GM12878 (cell line): ENCODE results near the gene PGAM2. TPM values are rescaled to one million over a fixed set of nuclear protein-coding genes. Genes with fewer than 3 reads are reported as not detected.

Source experiments
- ATAC-seq: fragments of 200-7000 bp; cut with Tn5 transposase; 3 replicates; pipeline ENCODE4 v1.9.1; 2020; ENCODE audit warnings: mild to moderate bottlenecking, moderate library complexity
- BruUV-seq: library from RNA; stranded (reverse); fragments of 400-500 nt; replicated peaks from 2 replicates; lab custom pipeline; 2021; lab: Mats Ljungman, UMichigan
- CTCF ChIA-PET: fragments of 300-600 bp; sonication (Branson Sonifier 250); formaldehyde crosslinking; extraction: SDS; loops from one replicate; lab custom pipeline; 2021; ENCODE audit warnings: inconsistent platforms; lab: Yijun Ruan, JAX
- POLR2A ChIA-PET: fragments of 350-600 bp; formaldehyde crosslinking; extraction: SDS; loops from one replicate; lab custom pipeline; 2021; ENCODE audit warnings: inconsistent platforms; lab: Charles Lee
- RAD21 ChIA-PET: fragments of 300-600 bp; sonication (Branson Sonifier 250); formaldehyde crosslinking; loops from one replicate; lab custom pipeline; 2023; ENCODE audit warnings: antibody characterized with exemption; ENCODE audit not compliant: unreplicated experiment; lab: Charles Lee
- SMC1A ChIA-PET: fragments of 300-600 bp; sonication (Branson Sonifier 250); formaldehyde crosslinking; loops from one replicate; lab custom pipeline; 2023; ENCODE audit not compliant: unreplicated experiment, uncharacterized antibody; lab: Charles Lee
- DNase-seq: peaks from one replicate; pipeline ENCODE4 v3.0.0-alpha.2; 2011; ENCODE audit warnings: low read depth, low spot score
- FAIRE-seq: peaks from 3 replicates; lab custom pipeline; 2011; peaks lifted over from hg19 to GRCh38; lab: Jason Lieb, UNC
- H2AFZ ChIP-seq: 2 replicates; pipeline ENCODE4 v1.6.0; 2011; ENCODE audit warnings: low read depth, low read length, control low read depth; ENCODE audit not compliant: control insufficient read depth
- H3K27ac ChIP-seq: 2 replicates; pipeline ENCODE4 v1.5.1; 2011; ENCODE audit warnings: control low read depth; ENCODE audit not compliant: control insufficient read depth, insufficient read depth
- H3K27me3 ChIP-seq, 2 experiments: replicated peaks in 1 of 2; 2 replicates each; pipeline versions ENCODE4 v1.6.0 to v1.6.1; 2011; ENCODE audit warnings: low read length in 1 of 2; ENCODE audit not compliant: control insufficient read depth in 2 of 2, insufficient read depth in 2 of 2
- H3K36me3 ChIP-seq, 2 experiments: 2 replicates each; pipeline ENCODE4 v1.5.1; 2011; ENCODE audit warnings: low read length in 1 of 2; ENCODE audit not compliant: control insufficient read depth in 2 of 2, insufficient read depth in 2 of 2
- H3K4me1 ChIP-seq: 2 replicates; pipeline ENCODE4 v1.6.1; 2011; ENCODE audit warnings: mild to moderate bottlenecking, low read length, moderate library complexity, mixed read lengths; ENCODE audit not compliant: control insufficient read depth, insufficient read depth
- H3K4me2 ChIP-seq: 2 replicates; pipeline ENCODE4 v1.6.0; 2011; ENCODE audit warnings: control low read depth; ENCODE audit not compliant: control insufficient read depth, insufficient read depth
- H3K4me3 ChIP-seq: fragments of 200-600 bp; sonication (generic); 2 replicates; pipeline ENCODE4 v1.5.1; 2016
- H3K79me2 ChIP-seq: 2 replicates; pipeline ENCODE4 v1.6.0; 2011; ENCODE audit warnings: low read length; ENCODE audit not compliant: control insufficient read depth, insufficient read depth
- H3K9ac ChIP-seq: 2 replicates; pipeline ENCODE4 v1.8.0; 2011; ENCODE audit warnings: low read length, control low read depth, mixed read lengths; ENCODE audit not compliant: control insufficient read depth, insufficient read depth
- H3K9me3 ChIP-seq: replicated peaks from 3 replicates; pipeline ENCODE4 v1.5.1; 2011; ENCODE audit warnings: mild to moderate bottlenecking, low read length; ENCODE audit not compliant: control insufficient read depth, insufficient read depth
- H4K20me1 ChIP-seq: 2 replicates; pipeline ENCODE4 v1.6.0; 2011; ENCODE audit not compliant: control insufficient read depth, insufficient read depth
- BCL11A ChIP-seq: IDR thresholded peaks from 2 replicates; pipeline ENCODE4 v1.6.1; 2011; ENCODE audit warnings: low read depth, low read length
- BHLHE40 ChIP-seq, 2 experiments: fragments of 450-650 bp in 1 of 2; IDR thresholded peaks; 2 replicates each; pipeline ENCODE4 v1.6.1; 2011 to 2017; ENCODE audit warnings: low read depth in 2 of 2, borderline replicate concordance in 1 of 2, improper control_type of control experiment in 1 of 2, low read length in 1 of 2, mild to moderate bottlenecking in 1 of 2
- BMI1 ChIP-seq: fragments of 450-650 bp; IDR thresholded peaks from 2 replicates; pipeline ENCODE4 v1.6.1; 2016; ENCODE audit warnings: mild to moderate bottlenecking, moderate library complexity, borderline replicate concordance
- BRCA1 ChIP-seq: IDR thresholded peaks from 2 replicates; pipeline ENCODE4 v1.6.1; 2011; ENCODE audit warnings: low read depth, low read length, improper control_type of control experiment
- ETV6 ChIP-seq, 2 experiments: fragments of 450-650 bp in 1 of 2; IDR thresholded peaks in 1 of 2; conservative IDR thresholded peaks in 1 of 2; 2 replicates each; pipeline ENCODE4 v1.6.1; 2014; ENCODE audit warnings: antibody characterized with exemption in 1 of 2, borderline replicate concordance in 1 of 2, low read depth in 1 of 2, mild to moderate bottlenecking in 1 of 2, moderate library complexity in 1 of 2
- HDAC6 ChIP-seq: fragments of 200-600 bp; sonication (generic); IDR thresholded peaks from one replicate; pipeline ENCODE4 v1.8.0; 2017; ENCODE audit warnings: antibody characterized with exemption; ENCODE audit not compliant: unreplicated experiment
- HDGF ChIP-seq: fragments of 450-650 bp; IDR thresholded peaks from 2 replicates; pipeline ENCODE4 v1.6.1; 2016; ENCODE audit warnings: antibody characterized with exemption
- IKZF2 ChIP-seq, 2 experiments: fragments of 450-650 bp; IDR thresholded peaks; 2 replicates each; pipeline ENCODE4 v1.6.1; 2017; ENCODE audit warnings: mild to moderate bottlenecking in 2 of 2, moderate library complexity in 2 of 2
- POLR2A ChIP-seq: IDR thresholded peaks from 2 replicates; pipeline ENCODE4 v1.6.1; 2011; ENCODE audit warnings: low read depth, mild to moderate bottlenecking, low read length
- POLR2AphosphoS2 ChIP-seq: IDR thresholded peaks from 2 replicates; pipeline ENCODE4 v1.6.1; 2011; ENCODE audit warnings: low read depth, mild to moderate bottlenecking, low read length, improper control_type of control experiment, moderate library complexity
- RAD51 ChIP-seq: fragments of 450-650 bp; IDR thresholded peaks from 2 replicates; pipeline ENCODE4 v1.6.1; 2016; ENCODE audit warnings: moderate library complexity, mild to moderate bottlenecking, inconsistent platforms
- RB1 ChIP-seq: fragments of 450-650 bp; formaldehyde crosslinking; IDR thresholded peaks from 2 replicates; pipeline ENCODE4 v1.6.1; 2017; ENCODE audit warnings: mild to moderate bottlenecking, borderline replicate concordance
- SMC3 ChIP-seq: IDR thresholded peaks from 2 replicates; pipeline ENCODE4 v1.6.1; 2011; ENCODE audit warnings: low read length, improper control_type of control experiment, borderline replicate concordance
- SRF ChIP-seq, 2 experiments: IDR thresholded peaks; 2 replicates each; pipeline ENCODE4 v1.6.1; 2011; ENCODE audit warnings: low read depth in 2 of 2, low read length in 2 of 2, mild to moderate bottlenecking in 1 of 2, moderate library complexity in 1 of 2
- SUPT20H ChIP-seq: IDR thresholded peaks from 2 replicates; pipeline ENCODE4 v1.6.1; 2011; ENCODE audit warnings: low read depth, mild to moderate bottlenecking, low read length, moderate library complexity, borderline replicate concordance; ENCODE audit not compliant: control insufficient read depth
- ZBED1 ChIP-seq: IDR thresholded peaks from 2 replicates; pipeline ENCODE4 v1.6.1; 2016; ENCODE audit warnings: borderline replicate concordance
- ZBTB33 ChIP-seq: fragments of 450-650 bp; IDR thresholded peaks from 2 replicates; pipeline ENCODE4 v1.6.1; 2017; ENCODE audit warnings: mild to moderate bottlenecking
- WGBS: methylation state at CpG from one replicate; pipeline ENCODE4 v1.1.6; 2016; ENCODE audit warnings: low lambda C conversion rate; ENCODE audit not compliant: insufficient replicate concordance, insufficient coverage; ENCODE audit errors: missing lambda C conversion rate; 5-methylcytosine and 5-hydroxymethylcytosine counted together
- in situ Hi-C: fragments of 300-500 bp; cut with MboI; formaldehyde crosslinking; loops from 9 replicates; pipeline ENCODE4 v1.14.3; 2018; ENCODE audit warnings: mixed read lengths
- intact Hi-C: fragments of 100-400 bp; cut with micrococcal nuclease; formaldehyde crosslinking; loops from one replicate; pipeline ENCODE4 v1.14.2; 2022; ENCODE audit not compliant: unreplicated experiment
- polyA plus RNA-seq, 11 experiments: library from polyadenylated mRNA; depleted of rRNA in 4 of 11; unstranded in 6 of 11; stranded (reverse) in 5 of 11; fragments of >200 nt; fragmentation: Nextera tagmentation in 4 of 11; fragmentation: Illumina TruSeq in 1 of 11; extraction: Ambion mirVana in 4 of 11; extraction: Trizol in 1 of 11; gene quantifications; 1 replicate in 1 of 11; 2 replicates in 10 of 11; pipeline versions ENCODE4 v1.2.1 to v1.2.3, GENCODE V29; 2011 to 2016; ENCODE audit warnings: inconsistent platforms in 2 of 11, missing spikeins in 2 of 11, low read depth in 1 of 11
- total RNA-seq, 4 experiments: library from RNA; depleted of rRNA in 3 of 4; stranded (reverse); fragments of >200 nt in 3 of 4; fragmentation: Illumina TruSeq in 1 of 4; extraction: Trizol in 1 of 4; gene quantifications; 2 replicates each; pipeline versions ENCODE4 v1.2.1 to v1.2.3, GENCODE V29; 2013 to 2021
- TF ChIP-seq, protein P1 (sequence below): fragments of 450-650 bp; formaldehyde crosslinking; IDR thresholded peaks from 2 replicates; pipeline ENCODE4 v1.5.0; 2022; ENCODE audit warnings: mild to moderate bottlenecking, missing genetic modification characterization

Gene PGAM2
- total and polyA plus RNA-seq, 10 of the 15 experiments (the other 5 are each of a cell fraction or from before 2014, with no cell fraction given), result not detected

- Histone ChIP-seq H3K4me2 (no peak overlapping the region), H3K9me3 (no peaks in the 10 kb centered on the region), H3K36me3 (peaks cover 26 to 43% of the 10 kb centered on the region in 2 experiments), H3K4me3 (no peak overlapping the region), H3K4me1 (peaks cover 18% of the 10 kb centered on the region), H4K20me1 (no peaks in the 10 kb centered on the region), H3K79me2 (peaks cover 14% of the 10 kb centered on the region), H3K27me3 (no peaks in the 10 kb centered on the region), H3K27ac (no peak overlapping the region), H2AFZ (no peak overlapping the region), H3K9ac (no peak overlapping the region)
- CTCF ChIA-PET, result no interaction called here
- RAD21 ChIA-PET, result no interaction called here
- TF ChIP-seq ZBTB33, result no peak
- TF ChIP-seq HDAC6, result no peak
- no peak for TF ChIP-seq BHLHE40 (IDR thresholded peaks at IDR 0.05; ENCODE audit: borderline replicate concordance in 1 of 2, low read depth in 2 of 2, low read length in 1 of 2)
- no peak for TF ChIP-seq BCL11A
- TF ChIP-seq ETV6 (conservative IDR thresholded peaks at IDR 0.05 in 1 of 2, IDR thresholded peaks at IDR 0.05 in 1 of 2; ENCODE audit: borderline replicate concordance in 1 of 2, low read depth in 1 of 2), result no peak
- TF ChIP-seq POLR2AphosphoS2, result no peak
- no peak for TF ChIP-seq SMC3
- no peak for TF ChIP-seq BMI1
- TF ChIP-seq HDGF, result no peak
- TF ChIP-seq POLR2A, result no peak
- TF ChIP-seq SUPT20H, result no peak
- TF ChIP-seq SRF (IDR thresholded peaks at IDR 0.05; ENCODE audit: low read depth in 2 of 2, low read length in 2 of 2), result no peak
- no peak for TF ChIP-seq ZBED1
- TF ChIP-seq, protein P1, sequence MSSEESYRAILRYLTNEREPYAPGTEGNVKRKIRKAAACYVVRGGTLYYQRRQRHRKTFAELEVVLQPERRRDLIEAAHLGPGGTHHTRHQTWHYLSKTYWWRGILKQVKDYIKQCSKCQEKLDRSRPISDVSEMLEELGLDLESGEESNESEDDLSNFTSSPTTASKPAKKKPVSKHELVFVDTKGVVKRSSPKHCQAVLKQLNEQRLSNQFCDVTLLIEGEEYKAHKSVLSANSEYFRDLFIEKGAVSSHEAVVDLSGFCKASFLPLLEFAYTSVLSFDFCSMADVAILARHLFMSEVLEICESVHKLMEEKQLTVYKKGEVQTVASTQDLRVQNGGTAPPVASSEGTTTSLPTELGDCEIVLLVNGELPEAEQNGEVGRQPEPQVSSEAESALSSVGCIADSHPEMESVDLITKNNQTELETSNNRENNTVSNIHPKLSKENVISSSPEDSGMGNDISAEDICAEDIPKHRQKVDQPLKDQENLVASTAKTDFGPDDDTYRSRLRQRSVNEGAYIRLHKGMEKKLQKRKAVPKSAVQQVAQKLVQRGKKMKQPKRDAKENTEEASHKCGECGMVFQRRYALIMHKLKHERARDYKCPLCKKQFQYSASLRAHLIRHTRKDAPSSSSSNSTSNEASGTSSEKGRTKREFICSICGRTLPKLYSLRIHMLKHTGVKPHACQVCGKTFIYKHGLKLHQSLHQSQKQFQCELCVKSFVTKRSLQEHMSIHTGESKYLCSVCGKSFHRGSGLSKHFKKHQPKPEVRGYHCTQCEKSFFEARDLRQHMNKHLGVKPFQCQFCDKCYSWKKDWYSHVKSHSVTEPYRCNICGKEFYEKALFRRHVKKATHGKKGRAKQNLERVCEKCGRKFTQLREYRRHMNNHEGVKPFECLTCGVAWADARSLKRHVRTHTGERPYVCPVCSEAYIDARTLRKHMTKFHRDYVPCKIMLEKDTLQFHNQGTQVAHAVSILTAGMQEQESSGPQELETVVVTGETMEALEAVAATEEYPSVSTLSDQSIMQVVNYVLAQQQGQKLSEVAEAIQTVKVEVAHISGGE (CRISPR knock-in tag), result no peak
- no peak for TF ChIP-seq BRCA1
- no peak for TF ChIP-seq RAD51
- no peak for TF ChIP-seq RB1
- TF ChIP-seq IKZF2 (IDR thresholded peaks at IDR 0.05), result no peak
- DNase-seq (no peak), ATAC-seq (no peak), FAIRE-seq (no peak)
- in situ Hi-C loops (no loop called here), intact Hi-C loops (no loop called here)
- BruUV-seq, result no TSS peak
- SMC1A ChIA-PET, result no interaction called here
- POLR2A ChIA-PET, result interaction anchor here (0.5 to 0.6 kb wide), 2 partner anchors 11 to 763 kb away, joined by 5 to 6 read pairs; no protein-coding TSS in a partner anchor
- 93% methylated on average over 20 of the region's 20 CpGs for WGBS
Observed at GRCh38 chr7:44076101-44076895, 10.9 kb upstream of the PGAM2 start.
